DMS79 treated with DMSO at 0.1 percent for 48 hours (cell line): ENCODE measurements around the gene SNX22.
A peak's percentile ranks its signal among the peaks of the same experiment; 100 is the strongest.

ENCODE experiments used
- DNase-seq: peaks from one replicate; lab custom pipeline; 2025; lab: John Stamatoyannopoulos, UW

The SNX22 gene

GRCh38 chr15:64156652-64157331 is 5.3 kb downstream of the SNX22 start:
- DNase-seq = no peak

DNA sequence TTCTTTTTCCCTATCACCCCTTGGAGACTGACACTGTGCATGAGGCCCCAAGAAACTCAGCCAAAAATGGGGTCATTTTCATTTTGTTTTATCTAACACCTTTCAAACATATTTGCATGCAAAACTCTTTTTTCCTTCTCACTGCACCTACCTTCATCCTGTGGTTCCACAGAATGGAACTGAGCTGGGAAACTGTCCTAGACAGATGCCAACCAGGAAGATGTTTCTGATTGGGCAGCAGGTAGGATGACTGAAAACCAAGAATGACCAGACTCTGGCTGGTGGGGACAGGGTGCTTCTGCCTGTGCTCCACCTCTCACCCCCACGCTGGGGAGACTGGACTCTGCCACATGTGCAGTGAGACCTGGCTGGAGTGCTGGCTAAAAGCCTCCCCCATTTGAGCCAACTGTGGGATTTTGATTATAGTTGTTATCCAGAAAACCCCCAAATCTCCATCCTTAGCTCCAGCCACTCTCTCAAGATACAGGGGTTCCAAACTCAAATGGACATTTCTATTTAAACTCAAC is 6.1 kb downstream of the SNX22 start:
- no peak for DNase-seq

GRCh38 chr15:64158363-64159134 is 7.0 kb downstream of the SNX22 start:
- no peak for DNase-seq

- DNase-seq = no peak
Observed at GRCh38 chr15:64161688-64162477, 10.4 kb downstream of the SNX22 start.

- no peak for DNase-seq
Observed at GRCh38 chr15:64162478-64162868, 10.9 kb downstream of the SNX22 start.

- peak; percentile 73 for DNase-seq
Observed at GRCh38 chr15:64162869-64163658, 11.5 kb downstream of the SNX22 start, which contains the start of gene PPIB. TSS of gene PPIB (minus strand) at chr15:64163022. CDS start at chr15:64162986, 36 bp downstream.

DNA sequence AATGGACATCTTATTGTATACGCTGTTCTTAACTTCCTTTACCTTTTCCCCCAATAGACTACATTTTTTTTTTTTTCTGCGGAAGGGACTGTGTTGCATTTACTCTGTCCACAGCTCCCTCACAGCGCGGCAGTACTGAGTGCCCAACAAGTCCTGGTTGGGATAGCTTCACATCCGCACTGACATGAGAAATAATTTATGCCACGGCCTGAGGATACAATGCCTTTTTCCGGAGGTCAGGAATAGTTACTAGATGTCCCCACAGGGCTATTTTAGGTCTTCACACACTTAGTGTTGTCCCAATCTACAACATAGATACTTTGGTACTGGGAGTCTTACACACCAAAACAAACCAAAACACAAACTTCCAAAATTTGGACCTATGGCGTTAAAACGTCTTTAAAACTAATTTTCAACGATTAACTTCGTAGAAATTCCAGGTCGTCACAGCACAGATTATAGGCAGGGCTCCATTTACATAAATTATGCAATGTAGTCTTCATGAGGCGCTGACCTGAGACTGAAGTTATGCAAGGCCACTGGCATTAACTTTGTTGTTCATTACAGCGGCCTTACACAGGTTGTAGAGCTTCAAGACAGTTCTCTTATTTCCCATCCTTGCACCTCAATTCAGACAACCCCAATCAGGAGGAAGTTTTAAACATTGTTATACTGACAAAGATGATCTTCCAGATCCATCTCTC is 12.3 kb downstream of the SNX22 start:
- no peak for DNase-seq

- DNase-seq = no peak
Observed at GRCh38 chr15:64164436-64164835, 12.9 kb downstream of the SNX22 start.

- no peak for DNase-seq
Observed at GRCh38 chr15:64166102-64166890, 14.8 kb downstream of the SNX22 start.

DNA sequence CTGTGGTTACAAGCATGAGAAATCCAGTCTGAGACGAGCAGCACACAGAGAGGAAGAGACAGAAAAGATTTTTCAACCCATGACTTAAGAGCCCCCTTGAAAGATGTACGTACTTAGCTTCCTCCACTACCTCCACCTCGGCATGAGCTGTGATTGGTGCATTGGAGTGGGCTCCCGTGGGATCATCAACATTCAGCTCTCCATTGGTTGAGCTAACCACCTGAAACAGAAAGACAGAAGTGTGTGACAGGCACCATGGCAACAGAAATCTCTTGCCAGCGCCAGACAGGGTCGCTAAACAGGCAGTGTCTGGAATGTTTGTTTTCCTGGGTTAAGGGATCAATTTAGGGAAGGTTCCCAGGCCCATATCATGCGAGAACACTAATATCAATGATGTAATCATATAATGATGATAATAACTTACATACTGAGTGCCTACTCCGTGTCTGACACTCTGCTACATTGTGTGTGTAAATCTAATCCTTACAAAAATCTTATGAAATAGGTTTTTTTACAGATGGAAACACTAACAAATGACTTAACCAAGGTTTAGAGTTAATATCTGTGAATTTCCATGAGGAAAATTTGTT is 28.8 kb downstream of the SNX22 start:
- peak; percentile 68 for DNase-seq

DNA sequence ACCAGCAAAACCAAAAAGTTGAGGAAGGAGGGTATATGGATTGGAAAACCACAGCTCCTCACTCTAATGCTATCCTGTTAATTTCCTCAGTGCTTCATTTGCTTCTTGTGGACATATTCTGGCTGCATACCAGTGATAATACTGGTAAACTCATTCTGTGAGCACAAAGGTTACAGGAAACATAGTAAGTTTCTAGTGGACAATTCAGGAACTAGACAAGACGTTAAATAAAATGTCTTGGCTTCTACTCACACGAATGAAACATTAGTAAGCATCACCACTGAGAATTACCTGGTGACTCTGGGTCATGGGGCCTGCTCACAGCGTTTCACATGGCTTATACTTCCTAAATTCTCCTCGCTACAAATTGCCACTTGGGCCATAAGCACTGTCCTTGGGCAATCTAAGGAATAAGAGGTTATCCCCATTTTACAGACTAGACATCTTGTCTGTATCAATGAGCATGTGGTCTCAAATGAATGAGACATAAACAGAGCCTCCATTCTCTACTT is 31.4 kb downstream of the SNX22 start:
- DNase-seq = no peak

DNA sequence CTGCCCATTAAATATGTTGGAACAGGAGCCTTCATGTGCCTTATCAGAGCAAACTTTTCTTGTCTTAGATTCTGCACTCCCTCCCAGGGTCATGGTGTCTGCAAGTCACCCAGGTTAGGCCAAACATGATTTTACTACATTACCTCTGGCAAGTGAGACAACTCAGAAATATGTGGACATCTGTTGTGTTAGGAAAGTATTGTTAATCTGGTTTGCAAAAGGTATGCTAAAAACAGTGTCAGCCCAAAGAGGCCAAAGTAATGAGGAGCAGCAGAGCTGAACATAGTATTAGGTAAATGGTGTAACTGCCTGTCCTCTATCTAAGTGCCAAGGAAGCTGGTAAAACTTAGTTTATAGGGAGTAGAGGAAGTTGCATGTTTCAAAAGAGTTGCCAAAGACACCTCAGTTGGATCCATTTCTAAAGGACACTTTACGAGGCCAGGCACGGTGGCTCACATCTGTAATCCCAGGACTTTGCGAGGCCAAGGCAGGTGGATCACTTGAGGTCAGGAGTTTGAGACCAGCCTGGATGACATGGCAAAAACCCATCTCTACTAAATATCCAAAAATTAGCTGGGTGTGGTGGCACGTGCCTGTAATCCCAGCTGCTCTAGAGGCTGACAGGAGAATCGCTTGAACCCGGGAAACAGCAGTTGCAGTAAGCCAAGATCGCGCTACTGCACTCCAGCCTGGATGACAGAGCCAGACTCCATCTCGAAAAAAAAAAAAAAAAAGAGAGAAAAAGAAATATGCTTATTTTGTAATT is 33.8 kb downstream of the SNX22 start:
- no peak for DNase-seq

DNA sequence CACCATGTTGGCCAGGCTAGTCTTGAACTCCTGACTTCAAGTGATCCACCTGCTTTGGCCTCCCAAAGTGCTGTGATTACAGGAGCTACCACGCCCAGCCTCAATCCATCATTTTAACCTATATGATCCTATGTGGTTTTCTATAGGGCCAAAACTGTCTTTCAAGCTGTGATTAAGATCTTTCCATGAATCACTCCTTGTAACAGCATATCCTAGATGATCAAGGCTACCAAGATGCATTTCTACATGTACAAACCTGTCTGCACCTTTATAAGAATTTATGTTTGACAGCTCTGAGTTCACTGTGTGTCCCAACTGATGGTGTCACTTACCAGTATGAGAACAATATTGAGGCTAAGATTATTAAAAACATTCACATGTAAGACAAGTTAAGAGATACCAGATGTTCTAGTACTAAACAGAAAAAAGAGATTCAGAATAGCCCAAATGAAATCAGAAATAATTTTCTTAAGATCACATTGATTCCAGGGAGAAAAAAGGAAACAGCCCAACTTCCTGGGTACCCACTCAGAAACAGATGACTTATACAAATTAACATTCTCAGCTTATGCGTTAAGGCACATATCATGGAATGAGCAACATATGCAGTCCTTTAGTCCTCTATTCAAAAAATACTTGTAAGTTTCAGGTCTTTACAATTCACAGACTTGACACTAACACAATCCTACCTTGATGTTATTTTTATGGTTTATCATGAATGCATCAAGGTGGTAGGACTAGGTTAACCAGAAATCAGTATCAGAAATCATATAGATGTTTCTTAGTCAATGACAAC is 36.1 kb downstream of the SNX22 start:
- no peak for DNase-seq

GRCh38 chr15:64191971-64192830 is 40.7 kb downstream of the SNX22 start:
- no peak for DNase-seq

DNA sequence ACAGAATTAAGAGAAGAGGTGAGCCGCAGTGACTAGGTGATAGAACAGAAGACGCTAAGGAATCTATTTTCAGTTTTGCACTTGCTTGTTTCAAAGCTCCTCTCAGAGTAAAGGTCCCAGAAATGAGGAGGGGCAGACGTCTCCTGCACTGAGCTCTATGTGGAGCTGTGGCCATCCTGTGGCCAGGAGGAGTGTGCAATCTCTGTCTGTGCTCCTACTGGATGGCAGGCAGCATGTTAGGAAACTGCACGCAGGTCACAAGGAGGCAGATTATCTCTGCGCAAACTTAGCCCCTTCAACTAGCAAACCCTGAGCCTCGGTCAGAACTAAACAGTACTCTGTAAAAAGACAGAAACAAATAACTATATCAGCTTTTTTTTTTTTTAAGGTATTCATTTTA is 42.4 kb downstream of the SNX22 start:
- no peak for DNase-seq

GRCh38 chr15:64197425-64197824 is 45.9 kb downstream of the SNX22 start:
- DNase-seq = no peak

DNA sequence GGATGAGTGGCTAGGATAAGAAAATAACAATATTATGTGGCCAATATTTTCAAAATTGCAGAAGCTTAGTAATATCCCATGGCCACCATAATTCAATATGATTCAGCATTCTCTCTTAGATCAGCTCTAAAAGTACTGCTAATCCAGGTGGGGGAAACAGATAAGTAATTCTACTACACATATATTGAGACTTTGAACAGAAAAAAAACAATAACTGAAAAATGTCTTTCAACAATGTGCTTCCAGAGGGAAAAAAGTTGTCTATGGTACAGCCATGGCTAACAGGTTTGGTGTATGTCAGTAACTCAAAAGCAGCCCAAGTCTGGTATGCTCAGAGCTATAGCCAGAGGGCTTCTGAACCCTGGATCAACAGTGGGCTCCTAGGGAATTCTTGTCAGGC is 53.7 kb downstream of the SNX22 start:
- no peak for DNase-seq
